ENCODE measurements around the gene PCBP3.

PCBP3 gene

GRCh38 chr21:45861156-45861870 lies 217.8 kb downstream of the PCBP3 start:
- DNase-seq (ENCODE audit: low read depth in 2 of 2), result no peak

GRCh38 chr21:45862543-45863207 lies 219.2 kb downstream of the PCBP3 start:
- no peak for DNase-seq (ENCODE audit: low read depth in 2 of 2)

GRCh38 chr21:45863267-45863666 lies 219.7 kb downstream of the PCBP3 start:
- no peak for DNase-seq (ENCODE audit: low read depth in 2 of 2)

- DNase-seq (ENCODE audit: low read depth in 2 of 2), result no peak
Observed at GRCh38 chr21:45863751-45864150, 220.2 kb downstream of the PCBP3 start.

GRCh38 chr21:45864436-45864835 lies 220.9 kb downstream of the PCBP3 start:
- DNase-seq (ENCODE audit: low read depth in 2 of 2), result no peak

- DNase-seq (ENCODE audit: low read depth in 2 of 2), result no peak
Observed at GRCh38 chr21:45865106-45865835, 221.7 kb downstream of the PCBP3 start.

- no peak for DNase-seq (ENCODE audit: low read depth in 2 of 2)
Observed at GRCh38 chr21:45866551-45866950, 223.0 kb downstream of the PCBP3 start.

- no peak for DNase-seq (ENCODE audit: low read depth in 2 of 2)
Observed at GRCh38 chr21:45867041-45867666, 223.6 kb downstream of the PCBP3 start.

GRCh38 chr21:45867671-45868081 lies 224.2 kb downstream of the PCBP3 start:
- DNase-seq (ENCODE audit: low read depth in 2 of 2), result no peak

- DNase-seq (ENCODE audit: low read depth in 2 of 2), result no peak
Observed at GRCh38 chr21:45868086-45868485, 224.6 kb downstream of the PCBP3 start.

GRCh38 chr21:45868488-45868887 lies 225.0 kb downstream of the PCBP3 start:
- no peak for DNase-seq (ENCODE audit: low read depth in 2 of 2)

- DNase-seq (ENCODE audit: low read depth in 2 of 2), result no peak
Observed at GRCh38 chr21:45869121-45870007, 225.8 kb downstream of the PCBP3 start.

GRCh38 chr21:45870421-45870820 lies 226.9 kb downstream of the PCBP3 start:
- DNase-seq (ENCODE audit: low read depth in 2 of 2), result no peak

- no peak for DNase-seq (ENCODE audit: low read depth in 2 of 2)
Observed at GRCh38 chr21:45870851-45871615, 227.5 kb downstream of the PCBP3 start.

- DNase-seq (ENCODE audit: low read depth in 2 of 2), result no peak
Observed at GRCh38 chr21:45871616-45872236, 228.2 kb downstream of the PCBP3 start.

GRCh38 chr21:45872471-45872870 lies 228.9 kb downstream of the PCBP3 start:
- no peak for DNase-seq (ENCODE audit: low read depth in 2 of 2)

- no peak for DNase-seq (ENCODE audit: low read depth in 2 of 2)
Observed at GRCh38 chr21:45872902-45873301, 229.4 kb downstream of the PCBP3 start.

GRCh38 chr21:45873418-45873817 lies 229.9 kb downstream of the PCBP3 start:
- no peak for DNase-seq (ENCODE audit: low read depth in 2 of 2)

- no peak for DNase-seq (ENCODE audit: low read depth in 2 of 2)
Observed at GRCh38 chr21:45873866-45874265, 230.3 kb downstream of the PCBP3 start.
